ENCODE data around the gene DPM2.

DPM2 gene

GRCh38 chr9:127970401-127971313 is 33.0 kb upstream of the DPM2 start:
- TF ChIP-seq MYC (IDR thresholded peaks at IDR 0.05; ENCODE audit: low read depth, low read length) = no peak
- no peak for TF ChIP-seq POLR2A (IDR thresholded peaks at IDR 0.05; ENCODE audit: extremely low read depth, insufficient read length)
- TF ChIP-seq, protein P1, sequence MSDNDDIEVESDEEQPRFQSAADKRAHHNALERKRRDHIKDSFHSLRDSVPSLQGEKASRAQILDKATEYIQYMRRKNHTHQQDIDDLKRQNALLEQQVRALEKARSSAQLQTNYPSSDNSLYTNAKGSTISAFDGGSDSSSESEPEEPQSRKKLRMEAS (IDR thresholded peaks at IDR 0.05; ENCODE audit: low read depth, low read length) = no peak
- TF ChIP-seq CTCF (IDR thresholded peaks at IDR 0.05; ENCODE audit: low read depth, low read length) = no peak
- no peak overlapping the region for H3K4me3 ChIP-seq (ENCODE audit: low read depth, low read length)
- no peak for DNase-seq (ENCODE audit: low read depth)

DNA sequence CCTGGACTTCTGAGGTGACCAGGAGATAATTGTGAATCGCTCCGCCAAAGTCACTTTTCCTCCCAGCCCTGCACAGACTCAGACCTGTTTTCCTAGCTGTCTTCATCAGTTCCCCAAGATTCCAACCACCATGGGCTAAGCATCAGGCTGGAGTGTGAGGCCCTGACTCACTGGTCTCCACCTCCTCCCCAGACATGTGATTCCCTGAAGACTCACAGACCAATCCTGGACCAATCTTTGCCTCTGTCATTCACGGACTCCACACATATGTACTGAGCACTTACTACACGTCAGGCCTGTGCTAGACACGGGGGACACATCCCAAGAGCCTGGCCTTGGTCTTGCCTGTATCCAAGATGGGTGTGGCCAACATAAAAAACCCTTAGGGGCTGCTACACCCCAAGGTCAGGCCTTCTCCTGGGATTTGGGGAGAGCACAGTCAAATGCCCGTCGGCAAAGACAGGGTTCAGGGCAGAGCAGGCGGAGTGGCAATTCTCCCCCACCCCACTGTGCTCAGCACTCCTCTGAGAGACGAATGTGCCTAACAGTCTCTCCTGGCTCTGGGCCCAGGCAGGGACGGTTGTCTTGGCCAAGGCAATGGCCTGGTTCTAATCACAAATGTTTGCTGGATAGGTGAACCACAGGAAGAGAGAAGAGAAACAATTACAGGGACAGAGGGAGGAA is 31.2 kb upstream of the DPM2 start:
- no peak overlapping the region for H3K4me3 ChIP-seq (ENCODE audit: low read depth, low read length)
- TF ChIP-seq CTCF (IDR thresholded peaks at IDR 0.05; ENCODE audit: low read depth, low read length) = no peak
- TF ChIP-seq POLR2A (IDR thresholded peaks at IDR 0.05; ENCODE audit: extremely low read depth, insufficient read length) = no peak
- TF ChIP-seq MYC (IDR thresholded peaks at IDR 0.05; ENCODE audit: low read depth, low read length) = no peak
- TF ChIP-seq, protein P1 (IDR thresholded peaks at IDR 0.05; ENCODE audit: low read depth, low read length) = no peak
- DNase-seq (ENCODE audit: low read depth) = no peak

GRCh38 chr9:127968042-127968441 is 30.4 kb upstream of the DPM2 start:
- no peak for TF ChIP-seq CTCF (IDR thresholded peaks at IDR 0.05; ENCODE audit: low read depth, low read length)
- TF ChIP-seq, protein P1 (IDR thresholded peaks at IDR 0.05; ENCODE audit: low read depth, low read length) = no peak
- TF ChIP-seq MYC (IDR thresholded peaks at IDR 0.05; ENCODE audit: low read depth, low read length) = no peak
- no peak for TF ChIP-seq POLR2A (IDR thresholded peaks at IDR 0.05; ENCODE audit: extremely low read depth, insufficient read length)
- peak; percentile 36 for DNase-seq (ENCODE audit: low read depth)
- H3K4me3 ChIP-seq (ENCODE audit: low read depth, low read length) = no peak overlapping the region

GRCh38 chr9:127967151-127967809 is 29.6 kb upstream of the DPM2 start:
- DNase-seq (ENCODE audit: low read depth) = no peak
- no peak overlapping the region for H3K4me3 ChIP-seq (ENCODE audit: low read depth, low read length)
- no peak for TF ChIP-seq CTCF (IDR thresholded peaks at IDR 0.05; ENCODE audit: low read depth, low read length)
- no peak for TF ChIP-seq POLR2A (IDR thresholded peaks at IDR 0.05; ENCODE audit: extremely low read depth, insufficient read length)
- TF ChIP-seq, protein P1 (IDR thresholded peaks at IDR 0.05; ENCODE audit: low read depth, low read length) = no peak
- no peak for TF ChIP-seq MYC (IDR thresholded peaks at IDR 0.05; ENCODE audit: low read depth, low read length)

GRCh38 chr9:127966416-127967150 is 28.9 kb upstream of the DPM2 start:
- H3K4me3 ChIP-seq (ENCODE audit: low read depth, low read length) = no peak overlapping the region

More at GRCh38 chr9:127966416-127967150, 28.9 kb upstream of the DPM2 start:
- no peak for DNase-seq (ENCODE audit: low read depth)
- TF ChIP-seq, protein P1 (IDR thresholded peaks at IDR 0.05; ENCODE audit: low read depth, low read length) = no peak
- TF ChIP-seq POLR2A (IDR thresholded peaks at IDR 0.05; ENCODE audit: extremely low read depth, insufficient read length) = no peak

All from NB4 (cell line).